DND-41 (cell line): ENCODE measurements around the gene SCMH1.

ENCODE experiments used
- EZH2 ChIP-seq: IDR thresholded peaks from 3 replicates; pipeline ENCODE4 v1.6.1; 2012; ENCODE audit warnings: borderline replicate concordance, low read depth, mild to moderate bottlenecking, moderate library complexity, low read length, inconsistent platforms; ENCODE audit not compliant: severe bottlenecking
- TF ChIP-seq, protein P1 (sequence below): IDR thresholded peaks from 2 replicates; pipeline ENCODE4 v1.5.1; 2012; ENCODE audit warnings: borderline replicate concordance, low read length, moderate library complexity, mild to moderate bottlenecking; ENCODE audit not compliant: poor library complexity, severe bottlenecking; ENCODE audit errors: extremely low read depth

DNA sequence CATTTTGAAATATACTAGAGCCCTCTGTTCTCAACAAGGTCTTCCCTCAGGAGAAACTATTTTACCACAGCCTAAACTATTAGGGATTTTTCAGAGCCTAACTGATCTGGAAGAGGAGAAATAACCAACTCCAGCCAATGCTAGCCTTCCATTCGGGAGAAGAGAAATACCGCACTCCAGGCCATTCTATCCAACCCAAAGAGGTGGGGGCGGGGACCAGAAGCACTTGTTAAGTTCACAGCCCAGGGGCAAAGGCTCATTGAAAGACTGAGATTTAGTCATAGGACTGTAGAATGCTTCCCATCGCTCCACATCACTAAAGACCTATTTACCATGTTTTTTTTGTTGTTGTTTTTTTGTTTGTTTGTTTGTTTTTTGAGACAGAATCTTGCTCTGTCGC is 185.2 kb downstream of the SCMH1 start:
- TF ChIP-seq, protein P1, sequence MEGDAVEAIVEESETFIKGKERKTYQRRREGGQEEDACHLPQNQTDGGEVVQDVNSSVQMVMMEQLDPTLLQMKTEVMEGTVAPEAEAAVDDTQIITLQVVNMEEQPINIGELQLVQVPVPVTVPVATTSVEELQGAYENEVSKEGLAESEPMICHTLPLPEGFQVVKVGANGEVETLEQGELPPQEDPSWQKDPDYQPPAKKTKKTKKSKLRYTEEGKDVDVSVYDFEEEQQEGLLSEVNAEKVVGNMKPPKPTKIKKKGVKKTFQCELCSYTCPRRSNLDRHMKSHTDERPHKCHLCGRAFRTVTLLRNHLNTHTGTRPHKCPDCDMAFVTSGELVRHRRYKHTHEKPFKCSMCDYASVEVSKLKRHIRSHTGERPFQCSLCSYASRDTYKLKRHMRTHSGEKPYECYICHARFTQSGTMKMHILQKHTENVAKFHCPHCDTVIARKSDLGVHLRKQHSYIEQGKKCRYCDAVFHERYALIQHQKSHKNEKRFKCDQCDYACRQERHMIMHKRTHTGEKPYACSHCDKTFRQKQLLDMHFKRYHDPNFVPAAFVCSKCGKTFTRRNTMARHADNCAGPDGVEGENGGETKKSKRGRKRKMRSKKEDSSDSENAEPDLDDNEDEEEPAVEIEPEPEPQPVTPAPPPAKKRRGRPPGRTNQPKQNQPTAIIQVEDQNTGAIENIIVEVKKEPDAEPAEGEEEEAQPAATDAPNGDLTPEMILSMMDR: no peak
- no peak for TF ChIP-seq EZH2
